ENCODE data around the gene FAM98B. TPM values are rescaled to one million over a fixed set of nuclear protein-coding genes. Genes with fewer than 3 reads are reported as not detected.

The FAM98B gene
- total RNA-seq, 2 donors from 2014 or later = 7.9 to 8.6 TPM

DNA sequence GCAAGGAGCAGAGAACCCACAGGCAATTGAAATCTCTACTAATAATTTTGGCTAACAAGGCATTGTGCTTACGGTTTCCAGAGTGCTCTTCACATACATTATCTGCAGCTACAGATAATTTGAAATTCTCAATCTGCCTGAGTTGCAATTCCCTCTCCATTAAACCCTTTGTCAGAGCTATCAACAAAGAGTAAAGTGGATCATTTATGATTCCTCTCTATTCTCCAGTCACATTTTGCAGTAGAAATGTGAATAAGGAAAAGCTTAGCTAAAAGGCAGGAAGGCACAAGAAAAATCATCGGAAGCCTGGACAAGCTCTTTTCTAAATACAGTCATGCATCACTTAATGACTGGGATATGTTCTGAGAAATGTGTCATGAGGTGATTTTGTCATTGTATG, 49.6 kb downstream of the FAM98B start:
- no peaks in the 10 kb centered on the region for H3K9me3 ChIP-seq
- DNase-seq (no peak), ATAC-seq (no peak)
- no peaks in the 10 kb centered on the region for H3K36me3 ChIP-seq (replicated peaks in 1 of 2; ENCODE audit: insufficient read depth in 1 of 2, low read depth in 2 of 2)
- TF ChIP-seq, protein P1, sequence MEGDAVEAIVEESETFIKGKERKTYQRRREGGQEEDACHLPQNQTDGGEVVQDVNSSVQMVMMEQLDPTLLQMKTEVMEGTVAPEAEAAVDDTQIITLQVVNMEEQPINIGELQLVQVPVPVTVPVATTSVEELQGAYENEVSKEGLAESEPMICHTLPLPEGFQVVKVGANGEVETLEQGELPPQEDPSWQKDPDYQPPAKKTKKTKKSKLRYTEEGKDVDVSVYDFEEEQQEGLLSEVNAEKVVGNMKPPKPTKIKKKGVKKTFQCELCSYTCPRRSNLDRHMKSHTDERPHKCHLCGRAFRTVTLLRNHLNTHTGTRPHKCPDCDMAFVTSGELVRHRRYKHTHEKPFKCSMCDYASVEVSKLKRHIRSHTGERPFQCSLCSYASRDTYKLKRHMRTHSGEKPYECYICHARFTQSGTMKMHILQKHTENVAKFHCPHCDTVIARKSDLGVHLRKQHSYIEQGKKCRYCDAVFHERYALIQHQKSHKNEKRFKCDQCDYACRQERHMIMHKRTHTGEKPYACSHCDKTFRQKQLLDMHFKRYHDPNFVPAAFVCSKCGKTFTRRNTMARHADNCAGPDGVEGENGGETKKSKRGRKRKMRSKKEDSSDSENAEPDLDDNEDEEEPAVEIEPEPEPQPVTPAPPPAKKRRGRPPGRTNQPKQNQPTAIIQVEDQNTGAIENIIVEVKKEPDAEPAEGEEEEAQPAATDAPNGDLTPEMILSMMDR (IDR thresholded peaks at IDR 0.05) = no peak
- no peak for TF ChIP-seq POLR2A (IDR thresholded peaks at IDR 0.05)
- WGBS, 2 donors = 78 to 95% methylated on average over 2 of the region's 2 CpGs
- intact Hi-C loops (cut with DNase I) = no loop called here
- no peak overlapping the region for H3K27ac ChIP-seq
- no peaks in the 10 kb centered on the region for H3K4me1 ChIP-seq
- H3K27me3 ChIP-seq = no peaks in the 10 kb centered on the region
- no peak overlapping the region for H3K4me3 ChIP-seq

DNA sequence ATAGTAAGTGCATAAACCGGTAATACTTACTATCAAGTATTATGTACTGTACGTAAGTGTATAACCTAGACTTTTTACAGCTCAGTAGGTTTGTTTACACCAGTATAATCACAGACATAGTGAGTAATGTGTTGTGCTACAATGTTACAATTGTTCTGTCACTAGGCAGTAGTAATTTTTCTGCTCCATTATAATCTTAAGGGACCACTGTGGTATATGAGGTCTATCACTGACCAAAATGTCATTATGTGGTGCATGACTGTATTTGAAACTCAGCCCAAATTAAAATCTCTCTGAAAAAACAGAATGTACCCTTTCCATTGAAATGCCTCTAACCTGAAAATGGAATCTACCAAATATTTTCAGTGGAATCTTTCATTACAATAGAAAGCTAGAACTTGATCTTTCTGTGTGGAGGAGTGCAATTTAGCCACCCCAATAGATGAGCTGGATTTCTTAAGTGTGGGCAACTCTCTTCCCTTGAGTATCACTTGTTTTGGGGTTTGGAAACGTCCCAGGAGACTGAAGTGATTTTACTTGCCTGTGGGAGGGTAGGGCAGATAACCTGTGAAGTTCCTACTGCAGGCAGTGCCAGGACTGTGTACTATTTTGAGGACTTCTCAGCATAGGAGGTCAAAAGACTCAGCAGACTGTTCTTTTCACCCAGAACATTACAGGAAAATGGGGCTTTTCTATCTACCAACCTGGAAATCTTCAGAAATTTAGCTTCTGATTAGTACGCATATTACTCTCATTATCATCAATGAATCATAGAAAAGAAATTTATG, 50.9 kb downstream of the FAM98B start:
- no peaks in the 10 kb centered on the region for H3K9me3 ChIP-seq
- TF ChIP-seq, protein P1 (IDR thresholded peaks at IDR 0.05) = no peak
- TF ChIP-seq POLR2A (IDR thresholded peaks at IDR 0.05) = no peak
- no peak overlapping the region for H3K4me3 ChIP-seq
- H3K4me1 ChIP-seq = no peaks in the 10 kb centered on the region
- H3K27ac ChIP-seq = no peak overlapping the region
- 80 to 86% methylated on average over 4 of the region's 4 CpGs for WGBS, 2 donors
- H3K27me3 ChIP-seq = no peaks in the 10 kb centered on the region
- ATAC-seq (no peak), DNase-seq (no peak)
- H3K36me3 ChIP-seq (replicated peaks in 1 of 2; ENCODE audit: insufficient read depth in 1 of 2, low read depth in 2 of 2) = no peaks in the 10 kb centered on the region
- intact Hi-C loops (cut with DNase I) = no loop called here

DNA sequence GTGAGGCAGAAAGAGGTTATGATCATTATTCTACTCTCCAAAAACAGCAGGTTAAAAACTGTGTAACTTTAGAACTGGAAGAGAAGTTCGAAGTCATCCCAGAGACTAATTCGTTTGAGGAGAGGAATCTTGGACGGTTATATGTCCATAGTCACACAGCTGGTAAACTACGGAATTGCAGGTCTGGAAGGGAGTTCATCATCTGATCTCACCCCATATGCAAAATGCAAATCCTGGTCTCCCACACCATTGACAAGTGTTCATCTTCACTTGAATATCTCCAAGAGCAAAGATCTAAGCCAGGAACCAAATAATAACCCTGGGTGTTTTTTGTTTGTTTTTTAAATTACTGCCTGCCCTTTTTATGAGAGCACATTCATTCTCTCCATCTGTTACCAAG, 53.1 kb downstream of the FAM98B start:
- H3K4me1 ChIP-seq = no peaks in the 10 kb centered on the region
- 73 to 75% methylated on average over 4 of the region's 4 CpGs for WGBS, 2 donors
- no peaks in the 10 kb centered on the region for H3K27me3 ChIP-seq
- H3K9me3 ChIP-seq = no peaks in the 10 kb centered on the region
- no peak for DNase-seq
- intact Hi-C loops (cut with DNase I) = no loop called here
- no peak overlapping the region for H3K27ac ChIP-seq
- no peak for ATAC-seq
- TF ChIP-seq, protein P1 (IDR thresholded peaks at IDR 0.05) = no peak
- H3K36me3 ChIP-seq (replicated peaks in 1 of 2; ENCODE audit: insufficient read depth in 1 of 2, low read depth in 2 of 2) = no peaks in the 10 kb centered on the region
- H3K4me3 ChIP-seq = no peak overlapping the region

DNA sequence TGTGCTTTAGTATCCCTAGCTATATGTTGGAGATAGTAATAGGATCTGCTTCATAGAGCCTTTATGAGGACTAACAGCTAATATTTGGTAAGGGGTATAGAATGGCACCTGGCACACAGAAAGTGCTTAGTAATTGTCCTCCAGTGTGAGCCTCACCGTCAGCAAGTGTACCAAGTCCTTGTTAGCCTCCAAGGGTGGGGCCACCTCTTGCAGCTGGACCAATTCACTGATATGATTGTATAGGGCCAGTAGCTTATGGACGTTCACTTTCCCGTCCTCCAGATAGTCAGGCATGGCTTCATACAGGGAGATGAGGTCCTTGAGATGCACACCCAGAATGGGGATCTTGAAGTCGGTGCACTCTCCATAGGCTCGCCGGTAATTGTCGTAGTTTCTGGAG, 53.6 kb downstream of the FAM98B start:
- Histone ChIP-seq H3K4me1 (no peaks in the 10 kb centered on the region), H3K4me3 (no peak overlapping the region), H3K27ac (no peak overlapping the region), H3K27me3 (no peaks in the 10 kb centered on the region), H3K36me3 (replicated peaks in 1 of 2; ENCODE audit: insufficient read depth in 1 of 2, low read depth in 2 of 2) (no peaks in the 10 kb centered on the region), H3K9me3 (no peaks in the 10 kb centered on the region)
- intact Hi-C loops (cut with DNase I) = no loop called here
- no peak for TF ChIP-seq POLR2A (IDR thresholded peaks at IDR 0.05)
- TF ChIP-seq, protein P1 (IDR thresholded peaks at IDR 0.05) = no peak
- DNase-seq = no peak
- ATAC-seq = no peak
- WGBS, 2 donors = 48 to 88% methylated on average over 3 to 7 of the region's 7 CpGs

DNA sequence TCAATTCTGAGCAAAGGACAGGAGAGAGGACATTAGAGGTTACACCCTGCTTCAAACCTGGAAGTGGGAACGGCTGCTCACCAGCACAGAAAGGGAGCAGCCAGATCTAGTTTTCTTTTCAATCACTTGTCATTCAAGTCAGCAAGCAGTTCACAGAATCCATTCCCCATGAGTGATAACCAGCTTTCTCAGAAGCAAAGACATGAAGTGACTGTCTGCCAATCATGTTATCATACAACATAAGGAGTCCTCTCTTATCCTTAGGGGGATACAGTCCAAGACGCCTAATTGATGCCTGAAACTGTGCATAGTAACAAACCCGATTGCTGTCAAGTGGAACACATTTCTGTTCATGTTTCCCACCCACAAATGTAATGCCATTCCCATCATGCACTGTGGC, 54.7 kb downstream of the FAM98B start:
- Histone ChIP-seq H3K4me3 (no peak overlapping the region), H3K4me1 (no peaks in the 10 kb centered on the region), H3K36me3 (replicated peaks in 1 of 2; ENCODE audit: insufficient read depth in 1 of 2, low read depth in 2 of 2) (no peaks in the 10 kb centered on the region), H3K9me3 (no peaks in the 10 kb centered on the region), H3K27ac (no peak overlapping the region), H3K27me3 (no peaks in the 10 kb centered on the region)
- ATAC-seq (no peak), DNase-seq (no peak)
- no peak for TF ChIP-seq POLR2A (IDR thresholded peaks at IDR 0.05)
- TF ChIP-seq, protein P1 (IDR thresholded peaks at IDR 0.05) = no peak
- WGBS, 2 donors = 65 to 82% methylated on average over 3 of the region's 3 CpGs
- intact Hi-C loops (cut with DNase I) = no loop called here

All from body of pancreas (tissue), 4 donors.